Effector memory CD8-positive, alpha-beta T cell (primary cell): ENCODE results near the gene PLD1.

ENCODE experiments used
- ATAC-seq: fragments of 150-1000 bp; cut with Tn5 transposase; replicated peaks from 2 replicates; pipeline ENCODE4 v1.10.0; 2021; ENCODE audit warnings: mild to moderate bottlenecking, moderate library complexity
- DNase-seq, 3 experiments: peaks; one replicate each; pipeline ENCODE4 v3.0.0; 2021
- H3K27ac Mint-ChIP-seq, 2 donors: one replicate each; pipeline ENCODE4 v1.8.0; 2022; ENCODE audit warnings: mild to moderate bottlenecking in 2 of 2, mixed read lengths in 2 of 2, moderate library complexity in 2 of 2
- H3K27me3 Mint-ChIP-seq, 2 donors: one replicate each; pipeline ENCODE4 v1.8.0; 2022; ENCODE audit warnings: mixed read lengths in 2 of 2
- H3K36me3 Mint-ChIP-seq: one replicate; pipeline ENCODE4 v1.8.0; 2022; ENCODE audit warnings: mild to moderate bottlenecking, moderate library complexity, mixed read lengths; ENCODE audit not compliant: insufficient read depth
- H3K4me1 Mint-ChIP-seq, 2 donors: one replicate each; pipeline ENCODE4 v1.8.0; 2022; ENCODE audit warnings: low read depth in 2 of 2, mixed read lengths in 2 of 2
- H3K4me3 Mint-ChIP-seq, 2 donors: one replicate each; pipeline ENCODE4 v1.8.0; 2022; ENCODE audit warnings: mild to moderate bottlenecking in 2 of 2, mixed read lengths in 2 of 2, moderate library complexity in 2 of 2
- H3K9me3 Mint-ChIP-seq, 2 donors: one replicate each; pipeline ENCODE4 v1.8.0; 2022; ENCODE audit warnings: mixed read lengths in 2 of 2

PLD1 gene

GRCh38 chr3:171690281-171690680, 120.0 kb downstream of the PLD1 start:
- peaks cover 3 to 4% of the 10 kb centered on the region in 2 donors for H3K4me1 Mint-ChIP-seq
- ATAC-seq (no peak), DNase-seq (no peak)
- no peaks in the 10 kb centered on the region for H3K27me3 Mint-ChIP-seq
- no peak overlapping the region for H3K4me3 Mint-ChIP-seq
- H3K9me3 Mint-ChIP-seq = no peaks in the 10 kb centered on the region
- H3K27ac Mint-ChIP-seq = no peak overlapping the region
- peaks cover 3% of the 10 kb centered on the region for H3K36me3 Mint-ChIP-seq

- H3K4me3 Mint-ChIP-seq = no peak overlapping the region
- no peak for DNase-seq
- H3K27me3 Mint-ChIP-seq = peaks cover 0 to 6% of the 10 kb centered on the region in 2 donors
- H3K4me1 Mint-ChIP-seq = peaks cover 3 to 4% of the 10 kb centered on the region in 2 donors
- ATAC-seq = no peak
- peaks cover 3% of the 10 kb centered on the region for H3K36me3 Mint-ChIP-seq
- H3K9me3 Mint-ChIP-seq = no peaks in the 10 kb centered on the region
- H3K27ac Mint-ChIP-seq = no peak overlapping the region
Measured at GRCh38 chr3:171688593-171688992, 121.7 kb downstream of the PLD1 start.

- Mint-ChIP-seq H3K27me3 (peaks cover 0 to 12% of the 10 kb centered on the region in 2 donors), H3K36me3 (peaks cover 3% of the 10 kb centered on the region), H3K4me1 (peaks cover 3 to 4% of the 10 kb centered on the region in 2 donors), H3K27ac (no peak overlapping the region), H3K4me3 (no peak overlapping the region), H3K9me3 (no peaks in the 10 kb centered on the region)
- ATAC-seq (no peak), DNase-seq (no peak)
Measured at GRCh38 chr3:171688002-171688401, 122.3 kb downstream of the PLD1 start.

GRCh38 chr3:171687581-171687980, 122.7 kb downstream of the PLD1 start:
- DNase-seq (no peak), ATAC-seq (no peak)
- no peak overlapping the region for H3K4me3 Mint-ChIP-seq
- peaks cover 3% of the 10 kb centered on the region for H3K36me3 Mint-ChIP-seq
- H3K4me1 Mint-ChIP-seq = peaks cover 3 to 4% of the 10 kb centered on the region in 2 donors
- no peaks in the 10 kb centered on the region for H3K9me3 Mint-ChIP-seq
- H3K27me3 Mint-ChIP-seq = peaks cover 0 to 15% of the 10 kb centered on the region in 2 donors
- H3K27ac Mint-ChIP-seq = no peak overlapping the region

- Mint-ChIP-seq H3K4me1 (peaks cover 3 to 4% of the 10 kb centered on the region in 2 donors), H3K27ac (no peak overlapping the region), H3K36me3 (peaks cover 3% of the 10 kb centered on the region), H3K27me3 (peaks cover 0 to 16% of the 10 kb centered on the region in 2 donors), H3K4me3 (no peak overlapping the region), H3K9me3 (no peaks in the 10 kb centered on the region)
- no peak for ATAC-seq
- DNase-seq = no peak
Measured at GRCh38 chr3:171687064-171687463, 123.2 kb downstream of the PLD1 start.

- no peak for ATAC-seq
- no peak overlapping the region for H3K27ac Mint-ChIP-seq
- H3K4me1 Mint-ChIP-seq = peaks cover 1 to 2% of the 10 kb centered on the region in 2 donors
Measured at GRCh38 chr3:171685116-171685895, 125.0 kb downstream of the PLD1 start.

GRCh38 chr3:171684221-171684620, 126.1 kb downstream of the PLD1 start:
- Mint-ChIP-seq H3K27me3 (peaks cover 0 to 27% of the 10 kb centered on the region in 2 donors), H3K9me3 (no peaks in the 10 kb centered on the region), H3K4me3 (no peak overlapping the region), H3K27ac (no peak overlapping the region), H3K4me1 (no peaks in the 10 kb centered on the region), H3K36me3 (peaks cover 3% of the 10 kb centered on the region)
- ATAC-seq (no peak), DNase-seq (no peak)

More at GRCh38 chr3:171685116-171685895, 125.0 kb downstream of the PLD1 start:
- DNase-seq = no peak
- H3K4me3 Mint-ChIP-seq = no peak overlapping the region
- peaks cover 0 to 27% of the 10 kb centered on the region in 2 donors for H3K27me3 Mint-ChIP-seq
- peaks cover 3% of the 10 kb centered on the region for H3K36me3 Mint-ChIP-seq
- no peaks in the 10 kb centered on the region for H3K9me3 Mint-ChIP-seq

GRCh38 chr3:171682743-171683142, 127.5 kb downstream of the PLD1 start:
- DNase-seq = no peak
- H3K4me3 Mint-ChIP-seq = no peak overlapping the region

GRCh38 chr3:171680726-171681411, 129.4 kb downstream of the PLD1 start:
- H3K36me3 Mint-ChIP-seq = peaks cover 6% of the 10 kb centered on the region
- peak overlapping the region in 1 of 2 donors; percentile 21 for H3K27ac Mint-ChIP-seq
- DNase-seq (no peak), ATAC-seq (no peak)
- no peaks in the 10 kb centered on the region for H3K4me1 Mint-ChIP-seq
- no peaks in the 10 kb centered on the region for H3K9me3 Mint-ChIP-seq
- H3K27me3 Mint-ChIP-seq = peaks cover 0 to 32% of the 10 kb centered on the region in 2 donors
- no peak overlapping the region for H3K4me3 Mint-ChIP-seq

More at GRCh38 chr3:171682743-171683142, 127.5 kb downstream of the PLD1 start:
- Mint-ChIP-seq H3K9me3 (no peaks in the 10 kb centered on the region), H3K27me3 (peaks cover 0 to 27% of the 10 kb centered on the region in 2 donors), H3K27ac (no peak overlapping the region), H3K4me1 (no peaks in the 10 kb centered on the region), H3K36me3 (peaks cover 3% of the 10 kb centered on the region)
- ATAC-seq = no peak

- H3K27ac Mint-ChIP-seq = no peak overlapping the region
- no peaks in the 10 kb centered on the region for H3K4me1 Mint-ChIP-seq
- DNase-seq = no peak
- peaks cover 6% of the 10 kb centered on the region for H3K36me3 Mint-ChIP-seq
- ATAC-seq = no peak
- H3K9me3 Mint-ChIP-seq = no peaks in the 10 kb centered on the region
- H3K27me3 Mint-ChIP-seq = peaks cover 0 to 31% of the 10 kb centered on the region in 2 donors
- no peak overlapping the region for H3K4me3 Mint-ChIP-seq
Measured at GRCh38 chr3:171678971-171679492, 131.3 kb downstream of the PLD1 start.

GRCh38 chr3:171677706-171678105, 132.6 kb downstream of the PLD1 start:
- H3K4me1 Mint-ChIP-seq = no peaks in the 10 kb centered on the region
- ATAC-seq (no peak), DNase-seq (no peak)
- H3K27ac Mint-ChIP-seq = no peak overlapping the region
- no peaks in the 10 kb centered on the region for H3K9me3 Mint-ChIP-seq
- no peak overlapping the region for H3K4me3 Mint-ChIP-seq
- peaks cover 6% of the 10 kb centered on the region for H3K36me3 Mint-ChIP-seq
- H3K27me3 Mint-ChIP-seq = peaks cover 0 to 18% of the 10 kb centered on the region in 2 donors

- DNase-seq = no peak
- ATAC-seq = no peak
- Mint-ChIP-seq H3K4me3 (no peak overlapping the region), H3K9me3 (no peaks in the 10 kb centered on the region), H3K4me1 (no peaks in the 10 kb centered on the region), H3K27me3 (peaks cover 0 to 12% of the 10 kb centered on the region in 2 donors), H3K27ac (no peak overlapping the region), H3K36me3 (peaks cover 4% of the 10 kb centered on the region)
Measured at GRCh38 chr3:171676601-171677175, 133.6 kb downstream of the PLD1 start.

GRCh38 chr3:171673951-171674350, 136.3 kb downstream of the PLD1 start:
- Mint-ChIP-seq H3K4me3 (no peak overlapping the region), H3K4me1 (no peaks in the 10 kb centered on the region), H3K9me3 (no peaks in the 10 kb centered on the region), H3K36me3 (peaks cover 6% of the 10 kb centered on the region), H3K27ac (no peak overlapping the region), H3K27me3 (peaks cover 0 to 5% of the 10 kb centered on the region in 2 donors)
- no peak for DNase-seq
- no peak for ATAC-seq
